ENCODE results near the gene SASS6. TPM values are rescaled to one million over a fixed set of nuclear protein-coding genes. Genes with fewer than 3 reads are reported as not detected.

The SASS6 gene, protein sequence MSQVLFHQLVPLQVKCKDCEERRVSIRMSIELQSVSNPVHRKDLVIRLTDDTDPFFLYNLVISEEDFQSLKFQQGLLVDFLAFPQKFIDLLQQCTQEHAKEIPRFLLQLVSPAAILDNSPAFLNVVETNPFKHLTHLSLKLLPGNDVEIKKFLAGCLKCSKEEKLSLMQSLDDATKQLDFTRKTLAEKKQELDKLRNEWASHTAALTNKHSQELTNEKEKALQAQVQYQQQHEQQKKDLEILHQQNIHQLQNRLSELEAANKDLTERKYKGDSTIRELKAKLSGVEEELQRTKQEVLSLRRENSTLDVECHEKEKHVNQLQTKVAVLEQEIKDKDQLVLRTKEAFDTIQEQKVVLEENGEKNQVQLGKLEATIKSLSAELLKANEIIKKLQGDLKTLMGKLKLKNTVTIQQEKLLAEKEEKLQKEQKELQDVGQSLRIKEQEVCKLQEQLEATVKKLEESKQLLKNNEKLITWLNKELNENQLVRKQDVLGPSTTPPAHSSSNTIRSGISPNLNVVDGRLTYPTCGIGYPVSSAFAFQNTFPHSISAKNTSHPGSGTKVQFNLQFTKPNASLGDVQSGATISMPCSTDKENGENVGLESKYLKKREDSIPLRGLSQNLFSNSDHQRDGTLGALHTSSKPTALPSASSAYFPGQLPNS
- 1 to 10 TPM; 1.2 to 4.6 (median 2.0) TPM for total RNA-seq

DNA sequence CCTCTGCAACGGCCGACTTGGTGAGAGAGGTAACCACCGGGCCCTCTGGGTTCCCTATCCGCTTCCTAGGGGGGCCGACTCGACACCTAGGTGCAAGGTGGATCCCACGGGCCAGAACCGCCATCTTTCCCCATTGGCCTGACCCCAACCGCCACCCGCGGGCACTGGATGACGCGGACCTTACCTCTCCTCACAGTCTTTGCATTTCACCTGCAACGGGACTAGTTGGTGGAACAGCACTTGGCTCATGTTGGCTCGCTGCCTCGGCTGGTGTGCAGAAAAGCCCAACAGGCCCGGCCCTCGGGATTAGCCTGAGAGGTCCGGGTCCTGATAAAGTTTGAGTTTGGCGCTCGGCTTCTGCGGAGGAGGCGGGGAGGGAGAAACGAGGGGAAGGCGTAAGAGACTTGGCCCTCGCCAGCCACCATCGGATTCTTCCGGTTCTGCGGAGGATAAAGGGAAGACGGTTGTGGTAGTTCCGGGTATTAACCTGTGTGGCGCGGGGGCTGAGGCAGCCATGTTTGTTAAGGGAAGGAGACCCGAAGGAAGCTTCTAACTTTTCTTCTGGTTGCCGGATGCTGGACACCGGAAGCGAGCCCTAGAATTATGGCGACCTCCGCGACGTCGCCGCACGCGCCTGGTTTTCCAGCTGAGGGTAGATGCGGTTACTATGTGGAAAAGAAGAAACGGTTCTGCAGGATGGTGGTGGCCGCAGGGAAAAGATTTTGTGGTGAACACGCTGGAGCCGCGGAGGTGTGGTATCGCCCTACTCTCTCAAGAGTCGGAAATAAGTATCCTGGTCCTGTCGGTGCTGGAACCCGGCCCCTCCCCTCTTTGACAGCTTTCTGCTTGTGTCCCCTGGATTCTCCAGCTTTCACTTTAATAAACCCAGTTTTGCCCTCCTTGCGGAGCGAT lies at the start of gene SASS6, which contains the start of gene TRMT13:
SASS6 (minus strand) TSS at position 365 of the 912 bp plus-strand sequence; CDS start at position 249, 116 bp downstream.
TRMT13 (plus strand) TSS at position 598 of the 912 bp plus-strand sequence; CDS start at position 604, 6 bp downstream.
- TF ChIP-seq, protein P1, sequence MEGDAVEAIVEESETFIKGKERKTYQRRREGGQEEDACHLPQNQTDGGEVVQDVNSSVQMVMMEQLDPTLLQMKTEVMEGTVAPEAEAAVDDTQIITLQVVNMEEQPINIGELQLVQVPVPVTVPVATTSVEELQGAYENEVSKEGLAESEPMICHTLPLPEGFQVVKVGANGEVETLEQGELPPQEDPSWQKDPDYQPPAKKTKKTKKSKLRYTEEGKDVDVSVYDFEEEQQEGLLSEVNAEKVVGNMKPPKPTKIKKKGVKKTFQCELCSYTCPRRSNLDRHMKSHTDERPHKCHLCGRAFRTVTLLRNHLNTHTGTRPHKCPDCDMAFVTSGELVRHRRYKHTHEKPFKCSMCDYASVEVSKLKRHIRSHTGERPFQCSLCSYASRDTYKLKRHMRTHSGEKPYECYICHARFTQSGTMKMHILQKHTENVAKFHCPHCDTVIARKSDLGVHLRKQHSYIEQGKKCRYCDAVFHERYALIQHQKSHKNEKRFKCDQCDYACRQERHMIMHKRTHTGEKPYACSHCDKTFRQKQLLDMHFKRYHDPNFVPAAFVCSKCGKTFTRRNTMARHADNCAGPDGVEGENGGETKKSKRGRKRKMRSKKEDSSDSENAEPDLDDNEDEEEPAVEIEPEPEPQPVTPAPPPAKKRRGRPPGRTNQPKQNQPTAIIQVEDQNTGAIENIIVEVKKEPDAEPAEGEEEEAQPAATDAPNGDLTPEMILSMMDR (IDR thresholded peaks at IDR 0.05) = no peak
- peak; percentile 83 for DNase-seq (ENCODE audit: low spot score)
- ATAC-seq (ENCODE audit: low FRiP score) = peak; percentile 98

DNA sequence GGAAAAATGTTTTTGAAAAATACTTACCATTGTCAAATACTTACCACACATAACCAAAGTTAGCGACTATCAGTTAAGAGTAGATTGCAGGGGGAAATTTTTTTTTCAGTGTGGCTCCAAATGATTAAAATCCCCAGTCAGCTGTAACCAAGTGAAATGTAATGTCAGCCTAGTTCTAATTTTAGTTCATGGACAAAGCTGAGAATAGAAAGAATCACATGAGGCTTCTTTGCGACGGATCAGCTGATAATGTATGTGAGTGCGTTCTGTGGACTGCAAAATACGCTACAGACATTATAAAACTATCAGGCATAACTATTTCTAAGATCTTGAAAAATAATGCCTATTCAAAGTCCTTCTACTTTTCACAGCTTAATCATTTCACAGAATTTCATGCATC lies 45.4 kb upstream of the SASS6 start, which contains the start of gene LRRC39:
LRRC39 (minus strand) TSS at position 166 of the 400 bp plus-strand sequence. CDS start 9,740 bp downstream, outside the sequence.
- TF ChIP-seq, protein P1 (IDR thresholded peaks at IDR 0.05) = no peak
- no peak for DNase-seq (ENCODE audit: low spot score)
- no peak for ATAC-seq (ENCODE audit: low FRiP score)

DNA sequence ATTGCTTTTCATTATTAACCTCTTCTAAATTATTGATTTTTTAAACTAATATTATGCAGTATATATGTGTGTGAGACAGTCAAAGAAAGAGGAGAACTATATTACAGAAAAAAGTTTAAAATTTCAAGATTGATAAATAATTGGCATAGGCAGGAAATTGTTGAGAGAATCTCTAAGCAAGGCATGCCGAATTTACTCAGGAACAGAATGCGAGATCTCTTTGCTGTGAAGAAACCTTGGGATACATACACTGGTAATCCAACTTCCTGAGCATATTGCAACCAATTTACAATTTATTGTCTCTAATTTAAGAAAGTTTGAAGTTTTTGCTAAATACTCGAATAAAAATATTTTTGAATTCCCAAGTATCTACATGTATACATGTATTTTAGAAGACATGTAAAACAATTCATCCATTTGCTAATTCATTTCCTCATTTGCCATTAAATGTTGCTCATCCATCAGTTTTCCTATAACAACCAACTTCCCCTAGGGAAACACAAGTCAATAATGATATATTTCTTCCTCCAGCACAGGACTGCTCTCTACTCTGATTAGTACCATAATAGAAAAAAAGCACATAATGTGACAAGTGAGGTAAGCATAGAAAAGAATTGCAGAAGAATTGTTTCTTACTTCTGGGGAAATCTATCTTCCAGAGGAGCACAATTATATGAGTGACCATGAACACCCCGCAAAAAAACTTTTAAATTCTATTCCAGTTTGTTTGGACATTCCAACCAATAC lies 44.7 kb upstream of the SASS6 start:
- DNase-seq (ENCODE audit: low spot score) (no peak), ATAC-seq (ENCODE audit: low FRiP score) (no peak)
- TF ChIP-seq, protein P1 (IDR thresholded peaks at IDR 0.05) = no peak

DNA sequence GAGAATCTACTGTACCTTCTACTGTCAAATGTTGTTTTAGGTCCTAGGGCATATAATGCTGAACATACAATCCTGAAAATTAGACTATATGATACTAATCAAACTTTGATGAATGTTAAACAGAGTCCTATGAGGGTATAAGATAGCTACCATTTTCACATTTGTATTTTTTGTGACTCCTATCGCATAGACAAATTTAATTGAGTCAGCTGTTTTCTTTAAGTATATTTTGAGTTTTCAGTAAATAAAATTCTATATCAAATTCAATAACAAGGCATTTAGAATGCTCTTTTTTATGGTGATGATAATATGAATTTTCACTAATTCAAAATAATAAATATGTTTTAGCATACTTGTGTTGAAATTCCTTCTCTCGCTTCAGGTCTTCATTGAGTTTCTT lies 35.3 kb upstream of the SASS6 start:
- ATAC-seq (ENCODE audit: low FRiP score) (no peak), DNase-seq (ENCODE audit: low spot score) (no peak)
- TF ChIP-seq, protein P1 (IDR thresholded peaks at IDR 0.05) = no peak

DNA sequence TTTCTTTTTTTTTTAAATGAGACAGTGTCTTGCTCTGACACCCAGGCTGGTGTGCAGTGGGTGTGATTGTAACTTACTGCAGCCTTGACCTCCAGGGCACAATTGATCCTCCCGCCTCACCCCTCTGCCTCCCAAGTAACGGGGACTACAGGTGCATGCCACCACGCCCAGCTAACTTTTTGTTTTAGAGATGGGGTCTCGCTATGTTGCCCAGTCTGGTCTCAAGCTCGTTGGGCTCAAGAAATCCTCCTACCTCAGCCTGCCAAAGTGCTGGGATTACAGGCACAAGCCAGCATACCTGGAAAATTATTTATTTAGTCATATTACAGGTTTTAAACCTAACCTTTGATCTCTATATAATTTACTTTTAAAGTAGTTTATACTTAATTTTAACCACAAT lies 32.0 kb upstream of the SASS6 start:
- ATAC-seq (ENCODE audit: low FRiP score) (no peak), DNase-seq (ENCODE audit: low spot score) (no peak)
- TF ChIP-seq, protein P1 (IDR thresholded peaks at IDR 0.05) = no peak

DNA sequence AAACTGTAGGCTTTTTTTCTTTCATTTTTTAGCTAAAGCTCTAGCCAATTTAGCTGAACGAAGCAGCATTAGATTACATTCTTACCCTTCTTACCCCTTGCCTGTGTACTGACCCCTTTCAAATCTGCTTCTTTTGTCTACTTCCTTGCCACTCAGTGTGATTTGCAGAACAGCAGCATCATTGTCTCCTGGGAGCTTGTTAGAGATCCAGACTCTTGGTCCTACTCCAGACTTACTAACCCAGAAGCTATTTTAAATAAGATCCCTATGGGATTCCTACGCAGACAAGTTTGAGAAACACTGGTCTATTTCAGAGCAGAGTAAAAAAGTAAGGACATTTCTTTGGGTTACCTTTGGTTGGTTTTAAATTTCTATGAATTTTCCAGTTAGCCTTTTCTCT lies 31.5 kb upstream of the SASS6 start:
- TF ChIP-seq, protein P1 (IDR thresholded peaks at IDR 0.05) = no peak
- DNase-seq (ENCODE audit: low spot score) (no peak), ATAC-seq (ENCODE audit: low FRiP score) (no peak)
